NCI-H510A (cell line): Measurements from ENCODE around the gene LDHB.
"Not testable (repeated sequence)": the region's sequence is repeated elsewhere in the genome, so short reads cannot be mapped to it uniquely, and the experiment has no call there.

Source experiments
- DNase-seq: peaks from one replicate; lab custom pipeline; 2025; lab: John Stamatoyannopoulos, UW

Gene LDHB

GRCh38 chr12:21607701-21608100 lies 49.9 kb downstream of the LDHB start:
- DNase-seq, result no peak

GRCh38 chr12:21606175-21606574 lies 51.5 kb downstream of the LDHB start:
- no peak for DNase-seq

- DNase-seq, result no peak
These were observed 53.2 kb downstream of the LDHB start, which contains the start of gene GYS2 for GRCh38 chr12:21604245-21605101. TSS of gene GYS2 (minus strand) at chr12:21604847. CDS start at chr12:21604592, 255 bp downstream.

GRCh38 chr12:21602774-21603173 lies 54.9 kb downstream of the LDHB start:
- DNase-seq, result no peak

- no peak for DNase-seq
These were observed 57.4 kb downstream of the LDHB start for GRCh38 chr12:21600196-21600595.

GRCh38 chr12:21599143-21599999 lies 58.3 kb downstream of the LDHB start:
- no peak for DNase-seq

- DNase-seq, result no peak
These were observed 59.0 kb downstream of the LDHB start for GRCh38 chr12:21598651-21599050.

GRCh38 chr12:21595356-21595755 lies 62.3 kb downstream of the LDHB start:
- DNase-seq, result not testable (repeated sequence)

- DNase-seq, result no peak
These were observed 72.2 kb downstream of the LDHB start for GRCh38 chr12:21585485-21585884.
